NCI-H82 treated with DMSO at 0.1 percent for 48 hours (cell line): ENCODE results near the gene DPYD.

Source experiments
- DNase-seq: peaks from one replicate; lab custom pipeline; 2025; ENCODE audit not compliant: unreplicated experiment; lab: John Stamatoyannopoulos, UW

The DPYD gene

GRCh38 chr1:97314685-97315084 lies 606.1 kb downstream of the DPYD start:
- no peak for DNase-seq

GRCh38 chr1:97308131-97308530 lies 612.7 kb downstream of the DPYD start:
- no peak for DNase-seq

GRCh38 chr1:97307568-97307967 lies 613.3 kb downstream of the DPYD start:
- no peak for DNase-seq

- DNase-seq = no peak
Measured at GRCh38 chr1:97307151-97307550, 613.7 kb downstream of the DPYD start.

GRCh38 chr1:97306504-97306903 lies 614.3 kb downstream of the DPYD start:
- no peak for DNase-seq

GRCh38 chr1:97304366-97304765 lies 616.5 kb downstream of the DPYD start:
- no peak for DNase-seq

- no peak for DNase-seq
Measured at GRCh38 chr1:97298966-97299365, 621.9 kb downstream of the DPYD start.

GRCh38 chr1:97297611-97298010 lies 623.2 kb downstream of the DPYD start:
- DNase-seq = no peak

- no peak for DNase-seq
Measured at GRCh38 chr1:97281962-97282361, 638.9 kb downstream of the DPYD start.

GRCh38 chr1:97277891-97278654 lies 642.8 kb downstream of the DPYD start:
- no peak for DNase-seq

GRCh38 chr1:97271916-97272788 lies 648.7 kb downstream of the DPYD start:
- no peak for DNase-seq

- no peak for DNase-seq
Measured at GRCh38 chr1:97270508-97271307, 650.1 kb downstream of the DPYD start.

GRCh38 chr1:97265630-97266029 lies 655.2 kb downstream of the DPYD start:
- no peak for DNase-seq

- no peak for DNase-seq
Measured at GRCh38 chr1:97262842-97263241, 658.0 kb downstream of the DPYD start.

- no peak for DNase-seq
Measured at GRCh38 chr1:97258597-97258996, 662.2 kb downstream of the DPYD start.

GRCh38 chr1:97254731-97255463 lies 665.9 kb downstream of the DPYD start:
- DNase-seq = no peak

- no peak for DNase-seq
Measured at GRCh38 chr1:97252925-97253324, 667.9 kb downstream of the DPYD start.

- DNase-seq = no peak
Measured at GRCh38 chr1:97252076-97252475, 668.8 kb downstream of the DPYD start.

- no peak for DNase-seq
Measured at GRCh38 chr1:97247196-97247595, 673.6 kb downstream of the DPYD start.

- DNase-seq = no peak
Measured at GRCh38 chr1:97245682-97246081, 675.2 kb downstream of the DPYD start.

GRCh38 chr1:97245026-97245425 lies 675.8 kb downstream of the DPYD start:
- DNase-seq = no peak
